Stimulated activated CD4-positive, alpha-beta T cell treated with anti-CD3 and anti-CD28 coated beads, Interleukin-15, amount 100 ng/mL, for 48 hours (primary cell): ENCODE results near the gene EGR2.
A peak's percentile ranks its signal among the peaks of the same experiment; 100 is the strongest.

Experiments used
- DNase-seq, 2 donors: peaks; one replicate each; pipeline ENCODE4 v3.0.0-alpha.2; 2020; ENCODE audit warnings: low read depth in 2 of 2

Gene EGR2

DNA sequence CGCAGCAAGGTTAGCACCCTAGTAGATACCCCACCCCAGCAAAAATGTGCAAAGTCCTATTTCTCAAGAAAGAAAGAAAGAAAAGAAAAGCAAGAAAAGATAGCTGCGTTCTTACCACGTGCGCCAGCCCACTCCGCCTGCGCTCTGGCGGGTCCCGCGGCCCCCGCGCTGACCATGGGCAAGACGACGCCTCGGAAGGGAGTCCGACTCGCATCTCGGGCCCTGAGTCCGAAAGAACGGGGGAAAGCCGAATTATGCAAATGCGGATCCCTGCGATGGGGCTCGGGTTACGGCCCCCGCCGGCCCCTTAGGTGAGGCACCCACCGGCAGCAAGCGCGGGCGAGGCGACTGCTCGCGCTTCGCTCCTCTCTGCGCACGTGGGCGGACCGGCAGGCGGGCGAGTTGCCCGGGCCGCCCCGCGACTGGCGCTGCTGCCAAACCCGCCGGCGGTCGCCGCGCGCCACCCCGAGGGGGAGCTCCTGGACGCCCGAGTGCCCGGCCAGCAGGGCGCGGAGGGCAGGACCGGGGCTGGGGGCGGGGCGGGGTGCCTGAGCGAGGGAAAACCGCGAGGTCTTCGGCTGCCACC, 2.4 kb upstream of the EGR2 start:
- DNase-seq = peak; percentile 39 to 63

DNA sequence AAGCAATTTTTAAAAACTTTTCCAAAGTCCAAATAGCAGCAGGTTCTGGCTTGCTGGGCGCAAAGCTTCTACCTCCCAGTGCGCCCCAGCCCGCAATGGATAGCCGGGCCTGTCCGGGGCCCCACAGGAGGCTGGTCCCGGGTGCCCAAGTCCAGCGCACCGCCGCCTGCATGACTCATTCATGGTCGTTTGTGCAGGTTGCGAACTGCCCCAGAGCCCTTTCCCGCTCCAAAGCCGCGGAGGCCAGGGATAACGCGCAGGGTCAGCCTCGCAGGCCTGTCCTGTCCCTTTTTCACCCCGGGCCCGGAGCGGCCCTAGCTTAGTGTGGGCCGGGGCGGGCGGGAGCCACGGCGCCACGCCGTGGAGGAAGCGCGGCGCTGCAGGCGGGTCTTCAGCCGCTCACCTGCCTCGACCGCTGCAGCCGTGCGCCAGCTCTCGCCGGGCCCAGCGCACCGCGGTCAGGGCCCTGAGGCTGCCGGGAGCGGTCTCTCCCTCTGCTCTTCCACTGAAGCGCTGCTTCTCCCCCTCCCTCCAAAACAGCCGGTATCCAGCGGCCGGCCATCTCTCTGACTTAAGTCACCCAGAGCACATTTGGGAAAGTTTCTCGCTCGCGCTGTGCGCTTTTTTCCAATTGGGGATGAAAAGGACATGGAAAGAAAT, 1.7 kb upstream of the EGR2 start:
- peak; percentile 45 to 72 for DNase-seq

DNA sequence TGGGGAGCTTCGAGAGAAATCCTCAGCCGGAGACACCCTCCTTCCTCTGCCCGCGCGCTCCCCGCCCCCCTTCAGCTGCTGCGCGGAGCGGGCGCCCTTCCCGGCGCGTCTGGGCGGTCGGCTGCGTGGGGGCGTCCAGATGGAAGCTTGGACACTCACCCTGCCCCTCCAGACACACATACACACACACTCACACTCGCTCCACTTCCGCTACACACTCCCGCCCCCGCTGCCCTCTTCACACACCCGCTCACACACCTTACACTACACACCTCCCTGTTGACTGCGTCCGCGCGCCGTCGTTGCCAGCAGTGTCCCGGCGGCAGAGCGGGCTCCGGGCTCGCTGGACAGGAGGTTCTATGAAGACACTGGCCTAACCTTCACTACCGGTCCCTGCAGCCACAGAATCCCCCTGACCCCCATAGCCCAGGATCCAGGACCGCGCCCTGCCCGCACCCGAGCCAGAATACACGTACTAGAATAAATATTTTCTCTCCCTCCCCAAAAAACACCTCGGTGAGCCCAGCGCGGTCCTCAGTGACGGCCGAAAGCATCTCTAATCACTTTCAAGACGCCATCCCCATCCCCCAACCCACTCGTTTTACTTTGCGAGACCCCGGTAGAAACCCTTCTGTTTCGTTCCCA, 1.1 kb upstream of the EGR2 start:
- peak; percentile 39 to 41 for DNase-seq

DNA sequence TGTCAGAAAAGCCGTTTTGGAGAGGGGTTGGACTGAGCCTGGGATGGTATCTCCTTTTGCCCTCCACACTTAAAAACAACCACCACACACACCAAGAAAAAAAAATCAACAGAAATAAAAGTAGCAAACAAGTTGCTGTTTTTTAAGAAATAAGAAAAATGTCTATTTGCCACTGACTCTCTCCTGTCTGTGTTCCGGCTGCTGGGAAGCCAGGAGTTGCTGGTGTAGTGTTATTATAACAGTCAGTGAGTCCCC, 163 bp downstream of the EGR2 start:
- no peak for DNase-seq

DNA sequence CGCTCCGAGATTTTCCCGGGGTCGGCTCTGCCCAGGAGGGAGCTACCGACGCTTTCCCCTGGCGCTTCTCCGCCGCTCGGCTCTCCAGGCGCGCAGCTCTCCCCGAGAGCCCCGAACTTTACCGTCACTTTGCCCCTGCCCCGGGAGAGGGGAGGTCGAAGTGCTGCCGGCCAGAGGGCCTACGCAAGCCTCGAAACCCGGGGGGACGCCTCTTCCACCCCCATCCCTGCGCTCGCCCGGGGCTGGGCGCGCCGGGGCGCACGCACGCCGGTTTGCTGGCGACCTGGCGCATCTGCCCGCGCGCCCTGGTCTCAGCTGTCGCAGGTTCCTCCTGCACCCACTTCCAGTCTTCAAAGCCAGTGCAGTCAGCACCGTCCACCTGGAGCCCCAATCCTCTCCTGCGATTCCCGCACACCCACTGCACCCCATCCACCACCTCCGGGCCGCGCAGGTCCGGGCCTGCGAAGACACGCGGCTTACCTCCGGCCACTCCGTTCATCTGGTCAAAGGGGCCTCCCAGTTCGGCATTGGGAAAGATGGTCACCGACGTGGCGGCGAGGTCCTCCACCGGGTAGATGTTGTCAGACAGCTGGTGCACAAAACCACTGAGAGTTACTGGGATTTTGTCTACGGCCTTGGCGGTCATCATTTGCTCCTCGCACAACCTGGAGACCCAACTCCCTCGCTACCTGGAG, 638 bp downstream of the EGR2 start:
- no peak for DNase-seq

DNA sequence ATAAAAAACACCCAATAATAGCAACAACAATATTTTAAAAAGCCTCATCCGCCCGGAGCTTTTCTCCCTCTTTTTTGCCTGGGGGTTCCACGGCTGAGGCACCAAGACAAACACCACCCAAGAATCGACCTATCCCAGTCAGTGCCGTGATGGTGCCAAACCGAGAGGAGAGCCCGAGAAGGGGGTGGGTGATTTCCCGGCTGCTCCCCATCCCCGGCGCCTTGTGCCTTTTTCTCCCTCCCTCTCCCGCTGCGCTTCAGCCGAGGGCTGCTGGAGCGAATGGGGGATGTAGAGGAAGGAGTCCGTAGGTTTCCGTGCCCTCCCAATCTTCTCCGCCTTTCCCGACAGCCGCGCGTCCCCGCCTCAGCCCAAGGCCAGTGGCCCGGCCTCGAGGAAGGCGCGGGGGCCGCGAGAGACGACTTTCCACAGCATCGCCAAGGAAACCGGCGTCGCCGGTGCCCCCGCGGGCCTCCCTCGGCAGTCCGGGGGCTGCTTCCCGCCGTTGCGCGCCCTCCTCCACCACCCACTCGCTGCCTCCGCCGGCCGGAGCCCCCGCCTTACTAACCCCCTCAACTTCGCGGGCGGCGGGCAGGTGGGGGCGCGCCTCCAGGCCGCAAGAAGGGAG, 1.3 kb downstream of the EGR2 start:
- DNase-seq = no peak

DNA sequence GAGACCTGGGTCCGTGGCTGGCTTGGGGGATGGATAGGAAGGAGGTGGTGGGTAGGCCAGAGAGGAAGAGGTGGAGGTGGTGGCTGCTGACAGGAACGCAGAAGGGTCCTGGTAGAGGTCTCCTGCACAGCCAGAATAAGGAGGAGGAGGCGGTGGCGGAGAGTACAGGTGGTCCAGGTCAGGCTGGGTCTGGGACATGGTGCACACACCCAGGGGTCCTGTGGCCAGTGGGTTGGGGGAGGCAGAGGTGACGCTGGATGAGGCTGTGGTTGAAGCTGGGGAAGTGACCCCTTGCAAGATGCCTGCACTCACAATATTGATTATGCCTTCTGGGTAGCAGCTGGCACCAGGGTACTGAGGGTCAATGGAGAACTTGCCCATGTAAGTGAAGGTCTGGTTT, 2.2 kb downstream of the EGR2 start:
- no peak for DNase-seq

DNA sequence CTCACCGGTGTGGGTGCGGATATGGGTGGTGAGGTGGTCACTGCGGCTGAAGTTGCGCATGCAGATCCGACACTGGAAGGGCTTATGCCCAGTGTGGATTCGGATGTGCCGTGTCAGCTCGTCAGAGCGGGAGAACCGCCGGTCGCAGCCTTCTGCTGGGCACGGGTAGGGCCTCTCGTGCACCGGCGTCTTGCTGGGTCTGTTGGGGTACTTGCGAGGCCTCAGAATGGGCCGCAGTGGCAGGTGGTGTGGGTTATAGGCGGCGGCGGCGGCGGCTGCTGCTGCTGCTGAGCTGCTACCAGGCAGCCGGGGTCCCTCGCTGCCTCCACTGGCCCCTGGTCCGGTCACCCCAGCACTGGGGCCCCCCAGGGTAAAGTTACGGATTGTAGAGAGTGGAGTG, 2.7 kb downstream of the EGR2 start:
- no peak for DNase-seq

DNA sequence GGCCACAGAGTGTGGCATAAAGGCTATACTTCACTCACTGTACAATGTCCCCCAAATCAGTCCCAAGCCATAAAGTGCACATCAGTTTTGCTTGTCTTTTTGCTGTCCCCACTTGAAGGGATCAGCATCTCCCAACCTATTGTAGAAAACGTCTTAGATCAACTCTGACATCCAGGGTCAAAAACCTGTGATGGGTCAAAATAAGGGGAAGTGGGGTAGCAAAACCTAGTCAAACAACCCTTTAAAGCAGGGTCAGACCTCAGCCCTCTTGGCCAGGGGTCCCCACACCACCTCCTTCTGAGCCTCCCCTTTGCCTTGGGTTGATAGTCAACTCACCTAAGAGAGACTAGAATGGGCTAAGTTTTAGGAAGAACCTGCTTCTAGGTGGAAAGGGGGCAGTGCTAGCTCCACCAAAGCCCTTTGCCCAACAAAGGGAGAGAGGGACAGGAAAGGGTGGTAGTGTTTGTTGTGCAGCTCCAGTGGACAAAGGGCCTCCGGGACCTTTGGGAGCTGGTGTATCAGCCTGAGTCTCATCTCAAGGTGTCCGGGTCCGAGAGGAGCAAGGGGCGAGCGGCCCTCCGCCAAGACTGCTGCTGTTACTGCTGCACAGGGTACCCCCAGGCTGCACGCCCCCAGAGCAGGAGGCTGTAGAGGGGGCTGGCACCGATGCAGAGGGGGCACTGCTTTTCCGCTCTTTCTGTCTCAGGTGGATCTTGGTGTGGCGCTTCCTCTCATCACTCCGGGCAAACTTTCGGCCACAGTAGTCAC, 3.3 kb downstream of the EGR2 start:
- DNase-seq = no peak

DNA sequence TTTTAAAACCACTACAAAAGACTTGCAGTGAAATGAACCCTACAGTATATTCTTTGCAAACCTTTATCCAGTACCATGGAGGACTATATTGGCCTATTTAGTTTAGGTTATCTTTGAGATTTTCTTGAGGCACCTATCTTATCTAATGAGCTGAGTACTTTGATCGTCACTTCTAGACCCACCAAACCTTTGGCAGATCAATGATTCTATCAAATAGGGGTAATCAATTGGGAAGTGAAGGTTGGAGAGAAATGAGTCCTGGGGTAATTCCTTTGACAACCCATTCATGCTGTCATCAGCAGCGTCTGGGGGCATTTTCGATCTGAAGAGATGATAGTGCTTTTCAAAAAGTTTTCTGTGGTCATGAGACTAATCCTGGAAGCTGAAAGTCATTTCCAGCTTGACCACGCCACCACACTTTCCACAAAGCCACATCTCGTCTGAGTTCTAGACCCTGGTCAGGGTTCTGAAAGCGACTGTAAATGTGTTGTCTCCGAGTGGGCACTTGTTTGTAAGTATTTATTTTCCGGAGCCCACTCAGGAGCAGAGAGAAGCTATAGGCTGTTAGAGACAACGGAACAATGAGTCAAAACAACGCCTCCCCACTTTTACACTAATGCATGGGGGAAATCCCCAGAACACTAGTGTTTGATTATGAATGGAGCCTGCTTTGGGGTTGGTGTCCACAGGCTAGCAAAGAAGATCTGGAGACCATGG, 4.8 kb downstream of the EGR2 start:
- DNase-seq = peak; percentile 76 to 78

DNA sequence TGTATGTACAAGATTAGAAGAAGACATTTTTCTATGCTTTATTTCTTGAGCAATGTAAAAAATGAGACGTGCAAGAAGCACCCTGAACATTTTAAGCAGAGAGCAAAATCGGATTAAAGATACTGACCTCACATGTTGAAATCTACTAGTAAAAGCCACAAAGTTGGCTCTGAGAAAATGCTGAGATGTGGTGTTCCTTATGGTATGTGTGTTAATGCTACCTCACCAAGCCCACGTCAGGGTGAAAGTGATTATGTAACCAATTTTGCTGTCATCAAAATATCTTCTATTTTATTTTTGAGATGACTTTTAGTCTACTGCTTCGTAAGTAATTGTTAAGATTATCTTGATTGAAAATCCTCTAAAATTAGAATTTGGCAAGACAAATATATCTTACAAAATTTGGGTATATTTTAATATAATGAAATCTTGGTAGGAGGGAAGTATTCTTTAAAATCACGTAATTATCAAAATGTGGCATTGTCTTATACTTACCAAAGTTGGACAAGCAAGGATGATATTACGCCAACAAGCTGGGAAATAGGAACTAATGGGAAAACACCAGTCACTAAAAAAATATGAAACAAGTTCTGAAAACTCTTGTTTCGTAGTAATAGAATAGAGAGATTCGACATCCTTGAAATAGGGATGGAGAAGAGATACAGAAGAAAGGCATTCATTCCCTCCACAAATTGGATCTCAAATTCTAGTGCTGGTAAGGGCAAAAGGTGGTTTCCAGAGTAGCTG, 5.8 kb downstream of the EGR2 start:
- no peak for DNase-seq

DNA sequence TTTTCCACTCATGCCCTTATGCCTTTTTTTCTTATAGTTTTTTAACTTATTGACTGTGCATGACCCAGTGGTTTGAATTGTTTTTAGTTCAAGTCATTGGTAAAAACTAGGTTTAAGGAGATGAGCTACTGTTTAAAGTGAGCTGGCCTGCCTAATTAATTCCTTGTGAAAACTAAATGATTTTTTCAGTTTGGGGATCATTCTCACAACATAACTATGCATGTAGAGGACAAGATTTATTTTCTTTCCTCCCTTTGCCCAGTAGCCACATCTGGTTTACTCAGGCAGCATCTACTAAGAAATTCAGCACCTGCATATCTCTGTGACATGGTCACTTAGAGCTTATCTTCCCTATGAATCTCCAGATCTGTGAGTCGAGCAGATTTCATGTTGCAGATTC, 9.9 kb downstream of the EGR2 start:
- DNase-seq = no peak

DNA sequence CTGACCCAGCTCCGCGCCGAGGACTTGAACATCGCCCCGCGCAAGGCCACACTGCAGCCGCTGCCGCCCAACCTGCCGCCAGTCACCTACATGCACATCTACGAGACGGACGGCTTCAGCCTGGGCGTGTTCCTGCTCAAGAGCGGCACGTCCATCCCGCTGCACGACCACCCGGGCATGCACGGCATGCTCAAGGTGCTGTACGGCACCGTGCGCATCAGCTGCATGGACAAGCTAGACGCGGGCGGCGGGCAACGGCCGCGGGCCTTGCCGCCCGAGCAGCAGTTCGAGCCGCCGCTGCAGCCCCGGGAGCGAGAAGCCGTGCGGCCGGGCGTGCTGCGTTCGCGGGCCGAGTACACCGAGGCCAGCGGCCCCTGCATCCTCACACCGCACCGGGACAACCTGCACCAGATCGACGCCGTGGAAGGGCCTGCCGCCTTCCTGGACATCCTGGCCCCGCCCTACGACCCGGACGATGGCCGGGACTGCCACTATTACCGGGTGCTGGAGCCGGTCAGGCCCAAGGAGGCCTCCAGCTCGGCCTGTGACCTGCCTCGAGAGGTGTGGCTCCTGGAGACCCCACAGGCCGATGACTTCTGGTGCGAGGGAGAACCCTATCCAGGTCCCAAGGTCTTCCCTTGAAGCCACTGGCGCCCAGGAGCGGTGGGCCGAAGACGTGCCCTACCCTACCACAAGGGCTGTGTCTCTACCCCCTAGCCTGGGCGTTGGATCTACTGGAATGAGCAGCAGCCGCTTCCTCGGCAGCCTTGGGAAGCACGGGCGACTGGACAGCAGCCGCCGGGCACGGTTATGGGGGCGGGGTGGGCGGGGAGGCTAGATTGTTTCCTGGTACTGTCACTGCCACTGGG, 10.7 kb downstream of the EGR2 start:
- no peak for DNase-seq

DNA sequence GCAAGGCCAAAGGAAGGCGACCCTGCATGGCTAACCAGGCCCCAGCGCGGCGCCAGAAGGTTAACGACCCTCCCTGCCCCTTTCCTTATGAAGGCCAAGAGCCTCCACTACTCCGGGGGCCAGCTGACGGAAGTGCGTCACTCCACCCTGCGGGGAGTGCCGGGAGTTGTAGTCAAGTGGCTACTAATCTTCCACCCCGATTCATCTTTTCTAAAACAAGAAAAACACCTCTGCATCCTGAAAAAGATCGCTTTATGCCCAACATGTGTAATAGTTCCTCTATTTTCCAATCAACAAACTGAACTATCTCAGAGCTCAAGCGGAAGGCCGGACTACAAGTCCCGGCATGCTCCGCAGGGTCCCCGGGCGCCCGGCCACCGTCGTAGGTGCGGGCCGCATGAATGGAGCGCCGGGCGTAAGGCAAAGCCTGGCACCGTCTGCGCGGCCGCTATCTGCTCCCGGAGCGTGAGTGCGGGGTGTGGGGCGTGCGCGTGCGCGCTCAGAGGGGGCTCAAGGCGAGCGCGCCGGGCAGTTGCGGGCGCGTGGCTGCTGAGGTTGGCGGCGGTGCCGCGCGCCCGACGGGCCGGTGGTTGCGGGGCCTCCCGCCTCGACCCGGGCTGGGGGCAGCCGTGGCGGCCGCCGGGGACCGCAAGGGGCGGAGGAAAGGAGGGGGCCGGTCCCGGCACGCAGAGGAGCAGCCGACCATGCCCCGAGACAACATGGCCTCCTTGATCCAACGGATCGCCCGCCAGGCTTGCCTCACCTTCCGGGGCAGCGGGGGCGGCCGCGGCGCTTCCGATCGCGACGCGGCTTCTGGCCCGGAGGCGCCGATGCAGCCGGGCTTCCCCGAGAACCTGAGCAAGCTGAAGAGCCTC, 11.6 kb downstream of the EGR2 start, which contains the start of gene ADO:
TSS of gene ADO (plus strand) at position 365 of the 875 bp plus-strand sequence. CDS start at position 705, 340 bp downstream.
- peak; percentile 68 for DNase-seq

DNA sequence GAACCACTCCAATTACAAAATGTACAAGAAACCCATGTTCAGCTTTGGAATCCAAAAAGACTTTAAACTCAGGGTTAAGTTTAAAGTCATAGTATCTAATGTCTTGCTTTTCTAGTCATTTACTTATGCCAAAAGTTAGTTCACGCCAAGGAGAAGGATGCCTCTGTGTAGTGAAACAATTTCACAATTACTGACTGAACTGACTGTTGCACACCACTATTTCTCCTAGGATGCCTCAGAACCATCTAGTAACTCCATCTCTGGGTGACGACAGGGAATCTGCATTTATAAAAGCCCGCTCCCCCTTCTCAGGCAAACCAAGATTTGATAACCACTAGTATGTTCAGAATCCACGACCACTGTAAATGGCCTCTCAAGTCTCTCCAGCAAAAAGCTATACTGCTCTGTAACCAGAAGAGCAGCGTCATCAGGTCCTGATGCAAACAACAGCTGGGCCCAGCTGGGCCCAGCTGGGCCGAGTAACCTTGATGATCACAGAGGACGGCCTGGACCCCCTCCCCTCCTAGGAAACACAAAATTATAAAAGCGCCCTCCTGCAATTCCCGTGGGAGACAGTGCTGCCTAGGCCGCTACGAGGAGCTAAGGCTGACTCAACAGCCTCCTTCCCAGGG, 12.3 kb downstream of the EGR2 start:
- DNase-seq = no peak

DNA sequence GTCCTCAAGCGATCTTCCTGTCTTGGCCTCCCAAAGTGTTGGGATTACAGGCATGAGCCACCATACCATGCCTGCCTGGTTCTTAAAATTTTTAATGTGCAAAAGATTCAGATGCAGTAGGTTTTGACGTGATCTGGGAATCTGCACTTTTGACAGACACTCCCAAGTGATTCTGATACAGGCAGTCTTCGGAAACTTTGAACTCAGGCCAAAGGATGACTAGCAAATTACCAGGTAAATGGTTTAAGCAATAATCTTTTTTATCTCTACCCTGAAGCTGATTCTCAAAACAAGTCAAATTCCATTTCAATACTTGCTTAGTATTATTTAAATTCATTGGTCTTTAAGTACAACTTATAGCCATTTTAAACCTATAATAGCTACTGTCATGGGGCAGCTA, 14.3 kb downstream of the EGR2 start:
- no peak for DNase-seq

DNA sequence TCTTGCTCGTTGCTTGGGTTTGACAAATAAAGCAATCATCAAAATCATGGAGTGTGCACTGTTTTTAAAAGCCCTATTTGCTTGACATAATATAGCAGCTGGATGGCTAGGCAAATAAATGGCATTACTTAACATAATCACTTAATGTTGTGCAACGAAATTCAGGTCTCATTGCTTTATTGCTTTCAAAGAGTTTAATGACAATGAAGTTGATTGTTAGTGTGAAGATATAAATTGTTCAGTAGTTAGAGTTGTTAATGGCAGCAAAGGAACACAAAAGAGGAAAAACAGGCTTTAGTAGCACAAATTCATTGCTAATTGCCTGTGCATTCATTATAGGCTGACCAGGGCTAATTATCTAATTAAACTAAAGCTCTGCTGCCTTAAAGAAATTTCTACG, 19.3 kb downstream of the EGR2 start:
- DNase-seq = no peak

DNA sequence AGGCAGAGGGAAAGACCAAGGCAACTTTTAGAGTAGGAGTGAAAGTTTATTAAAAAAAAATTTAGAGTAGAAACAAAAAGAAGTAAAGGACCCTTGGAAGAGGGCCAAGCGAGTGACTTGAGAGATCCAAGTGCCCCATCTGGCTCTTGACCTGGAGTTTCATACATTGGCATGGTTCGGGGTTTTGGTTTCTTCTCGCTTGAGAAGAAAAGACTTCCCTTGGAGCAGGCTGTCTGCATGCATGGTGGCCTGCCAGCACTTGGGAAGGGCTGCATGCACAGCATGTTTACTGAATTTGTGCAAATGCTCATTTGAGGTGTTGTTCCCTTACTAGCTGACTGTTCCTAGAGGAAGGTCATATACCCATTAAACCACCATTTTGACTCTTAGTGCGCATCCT, 20.4 kb downstream of the EGR2 start:
- DNase-seq = no peak
